ENCODE measurements around the gene RWDD4.

The RWDD4 gene

GRCh38 chr4:183599284-183599683 is 59.7 kb downstream of the RWDD4 start:
- DNase-seq: no peak

GRCh38 chr4:183596067-183596757 is 62.8 kb downstream of the RWDD4 start:
- no peak for DNase-seq

GRCh38 chr4:183594823-183595222 is 64.2 kb downstream of the RWDD4 start:
- no peak for DNase-seq

- no peak for DNase-seq
Observed at GRCh38 chr4:183591301-183591700, 67.7 kb downstream of the RWDD4 start.

Data from inflammatory macrophage treated with lipopolysaccharide for 1 hour (primary cell).